ENCODE data around the gene MED13L. TPM values are rescaled to one million over a fixed set of nuclear protein-coding genes. Genes with fewer than 3 reads are reported as not detected.

Gene MED13L
- total and polyA plus RNA-seq, 2 donors (not counting 1 experiment from before 2014, with no cell fraction given), result 56.5 to 97.3 TPM

- H3K9ac ChIP-seq (ENCODE audit: insufficient read depth, low read length), result no peak overlapping the region
- H4K20me1 ChIP-seq (ENCODE audit: control insufficient read depth, extremely low read depth, insufficient read depth, low read length), result peaks cover 5% of the 10 kb centered on the region
- peaks cover 72% of the 10 kb centered on the region for H3K79me2 ChIP-seq (ENCODE audit: control insufficient read depth, insufficient read depth, low read length)
- H3K4me1 ChIP-seq (ENCODE audit: control insufficient read depth, extremely low read depth, insufficient read depth, low read length), result peaks cover 22% of the 10 kb centered on the region
- H3K36me3 ChIP-seq (ENCODE audit: control insufficient read depth, insufficient read depth, low read length), result no peaks in the 10 kb centered on the region
- H3K27me3 ChIP-seq (ENCODE audit: control insufficient read depth, insufficient read depth, low read length), result no peaks in the 10 kb centered on the region
- no peak overlapping the region for H3K27ac ChIP-seq (ENCODE audit: insufficient read depth, low read length)
- no peaks in the 10 kb centered on the region for H3K9me3 ChIP-seq (ENCODE audit: control insufficient read depth, insufficient read depth, low read depth, low read length)
- no peak overlapping the region for H3K4me2 ChIP-seq (ENCODE audit: extremely low read depth, insufficient read depth, low read length)
- no peak for TF ChIP-seq CTCF (conservative IDR thresholded peaks at IDR 0.05 in 1 of 2, IDR thresholded peaks at IDR 0.05 in 1 of 2; ENCODE audit: low read depth in 1 of 2, low read length in 2 of 2)
- TF ChIP-seq EZH2 (IDR thresholded peaks at IDR 0.05; ENCODE audit: low read length, missing control alignments), result no peak
- no peak overlapping the region for H2AFZ ChIP-seq (ENCODE audit: low read length)
- no peak overlapping the region for H3K4me3 ChIP-seq (replicated peaks in 1 of 4; ENCODE audit: control extremely low read depth in 1 of 4, insufficient read depth in 1 of 4, low read depth in 3 of 4, low read length in 4 of 4)
- no peak for DNase-seq (ENCODE audit: low read depth in 2 of 2)
Measured at GRCh38 chr12:116140529-116140928, 137.0 kb downstream of the MED13L start.

DNA sequence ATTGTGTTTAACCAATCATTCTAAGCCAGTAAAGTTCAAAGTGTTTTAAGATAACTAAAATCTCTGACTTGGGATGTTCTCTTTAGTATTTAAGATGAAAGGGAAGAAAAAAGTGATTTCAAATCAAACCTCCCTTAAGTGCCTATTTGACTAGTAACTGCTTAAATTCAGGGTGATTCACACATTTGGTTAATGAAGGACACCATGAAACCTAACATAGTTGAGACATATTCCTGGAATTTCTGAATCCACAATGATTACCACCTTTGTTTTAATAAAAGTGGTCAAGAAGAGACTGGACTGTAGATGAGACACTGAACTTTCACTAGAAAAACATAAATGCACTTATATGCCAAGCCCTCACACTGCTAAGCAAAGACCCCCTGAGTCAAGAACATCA, 138.7 kb downstream of the MED13L start:
- Histone ChIP-seq H3K79me2 (ENCODE audit: control insufficient read depth, insufficient read depth, low read length) (peaks cover 70% of the 10 kb centered on the region), H3K36me3 (ENCODE audit: control insufficient read depth, insufficient read depth, low read length) (no peaks in the 10 kb centered on the region), H2AFZ (ENCODE audit: low read length) (no peak overlapping the region), H3K27ac (ENCODE audit: insufficient read depth, low read length) (no peak overlapping the region), H3K9ac (ENCODE audit: insufficient read depth, low read length) (no peak overlapping the region), H3K27me3 (ENCODE audit: control insufficient read depth, insufficient read depth, low read length) (no peaks in the 10 kb centered on the region), H3K4me1 (ENCODE audit: control insufficient read depth, extremely low read depth, insufficient read depth, low read length) (peaks cover 24% of the 10 kb centered on the region), H3K4me2 (ENCODE audit: extremely low read depth, insufficient read depth, low read length) (no peak overlapping the region), H4K20me1 (ENCODE audit: control insufficient read depth, extremely low read depth, insufficient read depth, low read length) (peaks cover 5% of the 10 kb centered on the region), H3K4me3 (replicated peaks in 1 of 4; ENCODE audit: control extremely low read depth in 1 of 4, insufficient read depth in 1 of 4, low read depth in 3 of 4, low read length in 4 of 4) (no peak overlapping the region), H3K9me3 (ENCODE audit: control insufficient read depth, insufficient read depth, low read depth, low read length) (no peaks in the 10 kb centered on the region)
- peak in 1 of 2 donors; percentile 84 for DNase-seq (ENCODE audit: low read depth in 2 of 2)
- TF ChIP-seq EZH2 (IDR thresholded peaks at IDR 0.05; ENCODE audit: low read length, missing control alignments) (no peak), CTCF (conservative IDR thresholded peaks at IDR 0.05 in 1 of 2, IDR thresholded peaks at IDR 0.05 in 1 of 2; ENCODE audit: low read depth in 1 of 2, low read length in 2 of 2) (no peak)

GRCh38 chr12:116138364-116138763, 139.1 kb downstream of the MED13L start:
- no peak overlapping the region for H3K4me3 ChIP-seq (replicated peaks in 1 of 4; ENCODE audit: control extremely low read depth in 1 of 4, insufficient read depth in 1 of 4, low read depth in 3 of 4, low read length in 4 of 4)
- H3K27ac ChIP-seq (ENCODE audit: insufficient read depth, low read length), result no peak overlapping the region
- H3K27me3 ChIP-seq (ENCODE audit: control insufficient read depth, insufficient read depth, low read length), result no peaks in the 10 kb centered on the region
- H3K36me3 ChIP-seq (ENCODE audit: control insufficient read depth, insufficient read depth, low read length), result no peaks in the 10 kb centered on the region
- H3K4me2 ChIP-seq (ENCODE audit: extremely low read depth, insufficient read depth, low read length), result peak overlapping the region; percentile 11
- H3K79me2 ChIP-seq (ENCODE audit: control insufficient read depth, insufficient read depth, low read length), result peaks cover 74% of the 10 kb centered on the region
- H4K20me1 ChIP-seq (ENCODE audit: control insufficient read depth, extremely low read depth, insufficient read depth, low read length), result peaks cover 5% of the 10 kb centered on the region
- H2AFZ ChIP-seq (ENCODE audit: low read length), result no peak overlapping the region
- DNase-seq (ENCODE audit: low read depth in 2 of 2), result peak in 1 of 2 donors; percentile 80
- H3K9ac ChIP-seq (ENCODE audit: insufficient read depth, low read length), result no peak overlapping the region
- TF ChIP-seq CTCF (conservative IDR thresholded peaks at IDR 0.05 in 1 of 2, IDR thresholded peaks at IDR 0.05 in 1 of 2; ENCODE audit: low read depth in 1 of 2, low read length in 2 of 2) (no peak), EZH2 (IDR thresholded peaks at IDR 0.05; ENCODE audit: low read length, missing control alignments) (no peak)
- peaks cover 24% of the 10 kb centered on the region for H3K4me1 ChIP-seq (ENCODE audit: control insufficient read depth, extremely low read depth, insufficient read depth, low read length)
- H3K9me3 ChIP-seq (ENCODE audit: control insufficient read depth, insufficient read depth, low read depth, low read length), result no peaks in the 10 kb centered on the region
